ENCODE data around the gene KCTD7.
A peak's percentile ranks its signal among the peaks of the same experiment; 100 is the strongest.
"Not testable (repeated sequence)": the region's sequence is repeated elsewhere in the genome, so short reads cannot be mapped to it uniquely, and the experiment has no call there.

The KCTD7 gene

GRCh38 chr7:66617295-66617694 lies 11.4 kb upstream of the KCTD7 start:
- no peak for DNase-seq

DNA sequence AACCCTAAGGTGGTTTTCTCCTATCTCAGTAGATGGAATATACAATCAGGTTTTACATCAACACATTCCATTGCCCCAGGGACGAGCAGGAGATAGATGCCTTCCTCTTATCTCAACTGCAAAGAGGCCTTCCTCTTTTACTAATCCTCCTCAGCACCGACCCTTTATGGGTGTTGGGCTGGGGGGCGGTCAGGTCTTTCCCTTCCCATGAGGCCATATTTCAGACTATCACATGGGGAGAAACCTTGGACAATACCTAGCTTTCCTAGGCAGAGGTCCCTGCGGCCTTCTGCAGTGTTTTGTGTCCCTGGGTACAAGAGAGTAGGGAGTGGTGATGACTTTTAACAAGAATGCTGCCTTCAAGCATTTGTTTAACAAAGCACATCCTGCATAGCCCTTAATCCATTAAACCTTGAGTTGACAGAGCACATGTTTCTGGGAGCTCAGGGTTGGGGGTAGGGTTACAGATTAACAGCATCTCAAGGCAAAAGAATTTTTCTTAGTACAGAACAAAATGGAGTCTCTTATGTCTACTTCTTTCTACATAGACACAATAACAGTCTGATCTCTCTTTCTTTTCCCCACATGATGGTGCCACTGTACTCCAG lies 9.2 kb upstream of the KCTD7 start:
- not testable (repeated sequence) for DNase-seq

- no peak for DNase-seq
Measured at GRCh38 chr7:66626331-66626934, 2.2 kb upstream of the KCTD7 start.

GRCh38 chr7:66627151-66627681 lies 1.5 kb upstream of the KCTD7 start:
- DNase-seq: no peak

- peak in 2 of 5 experiments; percentile 9 to 25 for DNase-seq
Measured at GRCh38 chr7:66627881-66628360, 760 bp upstream of the KCTD7 start.

GRCh38 chr7:66629222-66630062 lies 761 bp downstream of the KCTD7 start:
- DNase-seq: no peak

DNA sequence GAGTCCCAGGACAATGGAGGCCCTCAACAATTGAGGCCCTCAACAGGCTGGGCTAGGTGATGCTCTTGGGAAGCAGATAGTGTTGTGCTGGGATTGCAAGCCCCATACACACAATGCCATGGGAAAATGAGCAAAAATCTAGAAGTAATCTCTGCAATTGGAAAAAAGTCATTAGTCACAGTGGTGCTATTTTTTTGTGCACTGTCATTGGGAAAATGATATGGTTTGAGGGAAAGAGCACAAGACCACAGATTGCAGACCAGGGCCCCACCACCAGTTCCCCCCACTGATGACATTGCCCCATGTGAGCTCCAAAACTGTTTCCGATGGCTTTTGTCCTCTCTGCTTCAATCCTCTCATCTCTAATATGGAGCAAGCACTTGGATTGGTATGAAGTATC lies 1.9 kb downstream of the KCTD7 start:
- DNase-seq: no peak

GRCh38 chr7:66631471-66631870 lies 2.8 kb downstream of the KCTD7 start:
- peak in 2 of 5 experiments; percentile 43 to 51 for DNase-seq

DNA sequence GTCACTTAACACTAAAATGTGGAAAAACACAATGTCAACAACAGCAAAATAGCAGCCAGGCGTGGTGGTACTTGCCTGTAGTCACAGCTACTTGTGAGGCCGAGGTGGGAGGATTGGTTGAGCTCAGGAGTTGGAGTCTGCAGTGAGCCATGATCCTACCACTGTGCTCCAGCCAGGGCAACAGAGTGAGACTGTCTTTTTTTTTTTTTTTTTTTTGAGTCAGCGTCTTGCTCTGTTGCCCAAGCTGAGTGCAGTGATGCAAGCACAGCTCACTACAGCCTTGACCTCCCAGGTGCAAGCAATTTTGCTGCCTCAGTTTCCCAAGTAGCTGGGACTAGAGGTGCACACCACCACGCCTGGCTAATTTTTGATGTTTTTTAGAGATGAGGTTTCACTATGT lies 6.1 kb downstream of the KCTD7 start:
- DNase-seq: no peak

- not testable (repeated sequence) for DNase-seq
Measured at GRCh38 chr7:66635322-66635981, 6.8 kb downstream of the KCTD7 start.

DNA sequence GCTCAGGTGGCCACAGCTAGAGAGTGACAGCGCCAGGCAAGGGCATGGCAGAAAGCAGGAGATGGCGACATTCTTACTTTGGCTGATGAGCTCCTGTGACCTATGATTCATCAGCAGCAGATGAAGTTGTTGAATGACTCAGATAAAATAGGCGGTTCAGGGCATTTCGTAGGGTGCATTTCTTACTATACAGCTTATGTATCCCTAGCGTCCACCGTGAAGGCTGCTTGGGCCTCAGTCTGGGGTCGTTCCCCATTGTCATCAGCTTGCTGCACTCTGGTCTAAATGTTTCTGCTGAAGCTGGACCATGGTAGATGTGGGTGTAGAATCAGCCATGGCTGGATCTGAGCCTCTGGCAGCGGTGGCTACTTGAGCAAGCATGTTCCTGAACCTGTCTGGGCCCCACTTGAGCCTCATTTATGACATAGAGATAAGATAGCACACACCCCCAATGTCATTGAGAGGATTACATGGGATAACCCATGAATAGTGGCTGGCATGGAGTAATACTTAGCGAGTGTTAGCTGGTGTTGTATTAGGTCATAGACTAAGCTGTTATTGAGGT lies 7.4 kb downstream of the KCTD7 start:
- peak in 1 of 5 experiments; percentile 46 for DNase-seq

- no peak for DNase-seq
Measured at GRCh38 chr7:66638309-66639099, 9.8 kb downstream of the KCTD7 start.

GRCh38 chr7:66639773-66640172 lies 11.1 kb downstream of the KCTD7 start:
- DNase-seq: no peak

- no peak for DNase-seq
Measured at GRCh38 chr7:66640802-66641525, 12.3 kb downstream of the KCTD7 start.

- DNase-seq: no peak
Measured at GRCh38 chr7:66641526-66641871, 12.8 kb downstream of the KCTD7 start.

DNA sequence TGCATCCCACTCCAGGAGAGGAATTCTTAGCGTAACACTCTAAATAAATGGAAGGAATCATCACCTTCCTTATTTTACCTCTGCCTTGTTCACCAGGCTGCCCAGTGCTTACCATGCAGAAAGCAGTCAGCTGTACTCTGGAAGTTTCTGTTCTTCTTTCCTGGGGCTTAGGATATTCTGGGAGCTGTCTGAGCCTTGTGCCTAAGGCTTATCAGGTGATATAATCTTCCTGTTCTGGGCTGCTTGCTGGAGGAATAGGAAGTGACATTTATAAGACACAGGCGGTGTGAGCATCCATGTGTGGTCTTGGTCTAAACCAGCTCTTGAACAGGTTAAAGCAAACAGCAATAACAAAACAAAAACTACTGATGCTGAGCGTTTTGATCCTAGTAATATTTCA lies 13.5 kb downstream of the KCTD7 start:
- no peak for DNase-seq

- DNase-seq: no peak
Measured at GRCh38 chr7:66642932-66643331, 14.3 kb downstream of the KCTD7 start.

DNA sequence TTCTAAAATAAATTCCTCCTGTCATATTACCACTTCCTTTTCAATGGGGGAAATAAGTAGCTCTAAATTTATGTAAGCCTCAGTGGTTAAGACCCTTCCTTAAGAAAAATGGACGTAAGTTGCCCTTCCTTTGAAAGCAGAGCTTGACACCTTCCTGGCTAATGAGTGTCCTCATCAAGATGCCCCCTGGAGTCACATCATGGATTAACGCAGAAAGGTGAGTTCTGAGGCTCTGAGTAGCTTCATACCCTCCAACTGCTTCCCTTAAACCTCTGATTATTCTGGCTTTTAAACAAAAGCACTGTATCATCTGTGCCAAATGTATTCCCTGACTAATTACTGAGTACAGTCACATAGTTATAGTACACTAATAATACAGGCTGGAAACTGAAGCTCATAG lies 14.7 kb downstream of the KCTD7 start:
- DNase-seq: no peak

DNA sequence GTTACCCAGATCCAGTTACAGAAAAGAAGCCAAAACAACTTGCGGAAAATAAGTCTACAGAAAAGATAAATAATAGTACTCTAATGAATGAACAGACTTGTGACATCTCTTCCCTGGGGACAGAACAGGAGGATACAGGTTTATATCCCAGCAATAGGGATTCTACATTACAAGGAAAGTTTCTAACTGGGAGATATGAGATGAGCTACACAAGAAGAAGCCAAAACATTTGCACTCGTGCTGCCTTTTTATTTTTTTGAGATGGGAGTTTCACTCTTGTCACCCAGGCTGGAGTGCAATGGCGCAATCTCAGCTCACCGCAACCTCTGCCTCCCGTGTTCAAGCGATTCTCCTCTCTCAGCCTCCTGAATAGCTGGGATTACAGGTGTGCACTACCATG lies 22.3 kb downstream of the KCTD7 start:
- not testable (repeated sequence) for DNase-seq

- not testable (repeated sequence) for DNase-seq
Measured at GRCh38 chr7:66653719-66654274, 25.1 kb downstream of the KCTD7 start.
